Hepatocyte (in vitro differentiated cells): Measurements from ENCODE around the gene IKZF3. TPM values are rescaled to one million over a fixed set of nuclear protein-coding genes. Genes with fewer than 3 reads are reported as not detected.

Experiments used
- DNase-seq: peaks from one replicate; pipeline ENCODE4 v3.0.0-alpha.2; 2016; ENCODE audit warnings: low spot score
- H2AFZ ChIP-seq: fragments of 200-600 bp; sonication (generic); 2 replicates; pipeline ENCODE4 v1.6.0; 2016; ENCODE audit warnings: antibody characterized with exemption, mild to moderate bottlenecking
- H3K27ac ChIP-seq: fragments of 200-600 bp; sonication (generic); 2 replicates; pipeline ENCODE4 v1.5.1; 2016; ENCODE audit warnings: mild to moderate bottlenecking
- H3K27me3 ChIP-seq: fragments of 200-600 bp; sonication (generic); 2 replicates; pipeline ENCODE4 v1.6.1; 2016
- H3K36me3 ChIP-seq: fragments of 200-600 bp; sonication (generic); replicated peaks from 2 replicates; pipeline ENCODE4 v1.5.1; 2016; ENCODE audit warnings: low read depth; ENCODE audit not compliant: insufficient read depth
- H3K4me1 ChIP-seq: fragments of 200-600 bp; sonication (generic); 2 replicates; pipeline ENCODE4 v1.5.1; 2016; ENCODE audit warnings: mild to moderate bottlenecking, moderate library complexity; ENCODE audit not compliant: insufficient read depth
- H3K4me2 ChIP-seq: fragments of 200-600 bp; sonication (generic); 2 replicates; pipeline ENCODE4 v1.6.0; 2016
- H3K4me3 ChIP-seq: fragments of 200-600 bp; sonication (generic); 2 replicates; pipeline ENCODE4 v1.5.1; 2016; ENCODE audit warnings: mild to moderate bottlenecking
- H3K79me2 ChIP-seq: fragments of 200-600 bp; sonication (generic); 2 replicates; pipeline ENCODE4 v1.6.0; 2017; ENCODE audit warnings: mild to moderate bottlenecking
- H3K9me2 ChIP-seq: fragments of 200-600 bp; sonication (generic); replicated peaks from 2 replicates; pipeline ENCODE4 v1.6.0; 2017; ENCODE audit warnings: mild to moderate bottlenecking; ENCODE audit not compliant: insufficient read depth
- H3K9me3 ChIP-seq: fragments of 200-600 bp; sonication (generic); 2 replicates; pipeline ENCODE4 v1.5.1; 2016; ENCODE audit warnings: low read depth, mild to moderate bottlenecking
- H4K20me1 ChIP-seq: fragments of 200-600 bp; sonication (generic); 2 replicates; pipeline ENCODE4 v1.6.0; 2016; ENCODE audit warnings: mild to moderate bottlenecking; ENCODE audit not compliant: insufficient read depth, poor library complexity, severe bottlenecking
- EZH2 ChIP-seq: fragments of 200-600 bp; sonication (generic); IDR thresholded peaks from 2 replicates; pipeline ENCODE4 v1.6.1; 2016; ENCODE audit warnings: antibody characterized with exemption, mild to moderate bottlenecking, borderline replicate concordance
- EZH2phosphoT487 ChIP-seq: fragments of 200-600 bp; sonication (generic); IDR thresholded peaks from one replicate; pipeline ENCODE4 v1.6.1; 2018; ENCODE audit warnings: antibody characterized with exemption, mild to moderate bottlenecking, low read depth, moderate library complexity; ENCODE audit not compliant: unreplicated experiment, severe bottlenecking
- WGBS: methylation state at CpG from one replicate; pipeline ENCODE4 v1.1.6; 2016; ENCODE audit warnings: low lambda C conversion rate; ENCODE audit errors: missing lambda C conversion rate; 5-methylcytosine and 5-hydroxymethylcytosine counted together
- polyA plus RNA-seq: library from polyadenylated mRNA; unstranded; fragments of >200 nt; fragmentation: Nextera tagmentation; extraction: Ambion mirVana; gene quantifications from 2 replicates; pipeline ENCODE4 v1.2.1, GENCODE V29; 2016
- total RNA-seq: library from RNA; depleted of rRNA; stranded (reverse); fragments of >200 nt; gene quantifications from 2 replicates; pipeline ENCODE4 v1.2.3, GENCODE V29; 2014
- TF ChIP-seq, protein P1 (sequence below): fragments of 200-600 bp; sonication (generic); IDR thresholded peaks from 2 replicates; pipeline ENCODE4 v1.5.1; 2016; ENCODE audit warnings: antibody characterized with exemption, mild to moderate bottlenecking; ENCODE audit not compliant: poor library complexity

Gene IKZF3
- total and polyA plus RNA-seq, 2 experiments from 2014 or later: under 0.01 TPM; not detected in 1

DNA sequence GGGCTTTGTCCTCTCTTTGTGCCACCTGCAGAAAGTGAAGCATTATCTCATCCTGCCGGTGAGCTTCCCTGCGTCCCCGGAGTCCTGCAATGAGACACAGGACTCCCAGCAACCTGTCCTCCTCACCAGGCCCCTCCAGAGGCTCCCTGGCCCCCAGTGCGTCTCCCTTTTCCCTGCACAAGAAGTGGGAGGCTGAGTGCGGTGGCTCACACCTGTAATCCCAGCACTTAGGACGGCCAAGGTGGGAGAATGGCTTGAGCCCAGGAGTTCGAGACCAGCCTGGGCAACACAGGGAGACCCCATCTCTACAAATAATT lies 118.0 kb downstream of the IKZF3 start:
- Histone ChIP-seq H3K4me1 (peaks cover 1% of the 10 kb centered on the region), H3K4me3 (no peak overlapping the region), H3K4me2 (no peak overlapping the region), H3K9me3 (no peaks in the 10 kb centered on the region), H3K9me2 (no peaks in the 10 kb centered on the region), H4K20me1 (peaks cover 5% of the 10 kb centered on the region), H3K79me2 (peaks cover 12% of the 10 kb centered on the region), H3K27me3 (no peaks in the 10 kb centered on the region), H3K27ac (no peak overlapping the region), H3K36me3 (no peaks in the 10 kb centered on the region), H2AFZ (no peak overlapping the region)
- 95% methylated on average over 7 of the region's 7 CpGs for WGBS
- DNase-seq: no peak
- TF ChIP-seq, protein P1, sequence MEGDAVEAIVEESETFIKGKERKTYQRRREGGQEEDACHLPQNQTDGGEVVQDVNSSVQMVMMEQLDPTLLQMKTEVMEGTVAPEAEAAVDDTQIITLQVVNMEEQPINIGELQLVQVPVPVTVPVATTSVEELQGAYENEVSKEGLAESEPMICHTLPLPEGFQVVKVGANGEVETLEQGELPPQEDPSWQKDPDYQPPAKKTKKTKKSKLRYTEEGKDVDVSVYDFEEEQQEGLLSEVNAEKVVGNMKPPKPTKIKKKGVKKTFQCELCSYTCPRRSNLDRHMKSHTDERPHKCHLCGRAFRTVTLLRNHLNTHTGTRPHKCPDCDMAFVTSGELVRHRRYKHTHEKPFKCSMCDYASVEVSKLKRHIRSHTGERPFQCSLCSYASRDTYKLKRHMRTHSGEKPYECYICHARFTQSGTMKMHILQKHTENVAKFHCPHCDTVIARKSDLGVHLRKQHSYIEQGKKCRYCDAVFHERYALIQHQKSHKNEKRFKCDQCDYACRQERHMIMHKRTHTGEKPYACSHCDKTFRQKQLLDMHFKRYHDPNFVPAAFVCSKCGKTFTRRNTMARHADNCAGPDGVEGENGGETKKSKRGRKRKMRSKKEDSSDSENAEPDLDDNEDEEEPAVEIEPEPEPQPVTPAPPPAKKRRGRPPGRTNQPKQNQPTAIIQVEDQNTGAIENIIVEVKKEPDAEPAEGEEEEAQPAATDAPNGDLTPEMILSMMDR: no peak
- TF ChIP-seq EZH2 (no peak), EZH2phosphoT487 (no peak)

DNA sequence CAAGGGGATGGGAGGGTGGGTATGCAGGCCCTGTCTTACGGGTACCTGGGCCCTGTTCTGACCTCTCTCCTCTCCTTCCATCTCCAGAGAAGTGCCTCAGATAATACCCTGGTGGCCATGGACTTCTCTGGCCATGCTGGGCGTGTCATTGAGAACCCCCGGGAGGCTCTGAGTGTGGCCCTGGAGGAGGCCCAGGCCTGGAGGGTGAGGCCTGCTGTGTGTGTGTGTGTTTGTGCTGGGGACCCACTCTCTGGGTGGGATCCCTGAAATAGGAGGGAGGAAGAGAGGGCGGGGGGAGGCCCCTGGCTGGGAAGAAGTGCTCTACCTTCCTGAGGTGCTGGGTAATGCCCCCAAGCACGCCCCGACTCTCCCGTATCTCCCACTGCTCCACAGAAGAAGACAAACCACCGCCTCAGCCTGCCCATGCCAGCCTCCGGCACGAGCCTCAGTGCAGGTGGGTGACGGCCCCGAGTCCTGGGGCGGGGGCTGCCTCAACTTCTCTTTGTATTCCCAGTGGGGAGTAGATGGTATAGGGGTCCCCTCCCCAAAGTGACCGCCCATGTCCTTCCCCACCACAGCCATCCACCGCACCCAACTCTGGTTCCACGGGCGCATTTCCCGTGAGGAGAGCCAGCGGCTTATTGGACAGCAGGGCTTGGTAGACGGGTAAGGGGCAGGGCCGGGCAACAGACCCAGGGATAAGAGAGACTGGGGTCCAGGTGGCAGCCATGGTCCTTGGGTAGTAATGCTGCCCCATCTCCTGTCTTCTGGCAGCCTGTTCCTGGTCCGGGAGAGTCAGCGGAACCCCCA lies 118.6 kb downstream of the IKZF3 start:
- no peak overlapping the region for H3K4me3 ChIP-seq
- H4K20me1 ChIP-seq: peaks cover 5% of the 10 kb centered on the region
- H3K4me2 ChIP-seq: no peak overlapping the region
- no peaks in the 10 kb centered on the region for H3K36me3 ChIP-seq
- H2AFZ ChIP-seq: no peak overlapping the region
- H3K9me3 ChIP-seq: no peaks in the 10 kb centered on the region
- H3K27me3 ChIP-seq: no peaks in the 10 kb centered on the region
- H3K4me1 ChIP-seq: peaks cover 7% of the 10 kb centered on the region
- no peak overlapping the region for H3K27ac ChIP-seq
- no peaks in the 10 kb centered on the region for H3K9me2 ChIP-seq
- DNase-seq: no peak
- WGBS: 96% methylated on average over 22 of the region's 23 CpGs
- peaks cover 17% of the 10 kb centered on the region for H3K79me2 ChIP-seq
- TF ChIP-seq EZH2phosphoT487 (no peak), EZH2 (no peak)
- TF ChIP-seq, protein P1: no peak

DNA sequence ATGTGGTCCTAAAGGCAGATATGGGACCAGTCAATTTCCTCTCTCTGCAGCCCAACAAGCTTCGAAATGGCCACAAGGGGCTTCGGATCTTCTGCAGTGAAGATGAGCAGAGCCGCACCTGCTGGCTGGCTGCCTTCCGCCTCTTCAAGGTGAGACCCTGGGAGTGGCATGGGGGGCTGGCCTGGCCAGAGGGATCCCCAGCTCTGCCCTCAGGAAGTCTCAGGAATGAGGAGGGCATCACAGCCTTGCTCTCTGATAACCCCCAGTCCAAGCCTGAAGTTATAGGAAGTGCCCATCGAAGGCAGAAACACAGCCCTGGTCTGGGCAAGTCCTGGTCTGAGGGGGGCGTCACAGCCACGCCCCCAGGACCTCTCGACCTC lies 119.3 kb downstream of the IKZF3 start:
- H3K9me3 ChIP-seq: no peaks in the 10 kb centered on the region
- no peak overlapping the region for H3K4me2 ChIP-seq
- no peak overlapping the region for H2AFZ ChIP-seq
- no peaks in the 10 kb centered on the region for H3K36me3 ChIP-seq
- H4K20me1 ChIP-seq: peaks cover 5% of the 10 kb centered on the region
- no peak overlapping the region for H3K27ac ChIP-seq
- peaks cover 14% of the 10 kb centered on the region for H3K4me1 ChIP-seq
- no peak for DNase-seq
- no peak overlapping the region for H3K4me3 ChIP-seq
- H3K79me2 ChIP-seq: peaks cover 23% of the 10 kb centered on the region
- 92% methylated on average over 8 of the region's 8 CpGs for WGBS
- TF ChIP-seq, protein P1: no peak
- no peak for TF ChIP-seq EZH2
- TF ChIP-seq EZH2phosphoT487: no peak
- H3K9me2 ChIP-seq: no peaks in the 10 kb centered on the region
- H3K27me3 ChIP-seq: no peaks in the 10 kb centered on the region
